SK-N-SH (cell line): Measurements from ENCODE around the gene AKR1D1. TPM values are rescaled to one million over a fixed set of nuclear protein-coding genes. Genes with fewer than 3 reads are reported as not detected.

Experiments
- CTCF ChIA-PET: fragments of 300-600, 350-600 bp; formaldehyde crosslinking; extraction: SDS; loops from one replicate; lab custom pipeline; 2021; lab: Yijun Ruan, JAX
- POLR2A ChIA-PET: fragments of 350-600 bp; sonication (Branson Sonifier 250); formaldehyde crosslinking; extraction: SDS; loops from one replicate; lab custom pipeline; 2020; ENCODE audit warnings: antibody characterized with exemption, inconsistent platforms; lab: Yijun Ruan, JAX
- DNase-seq: peaks from one replicate; pipeline ENCODE4 v3.0.0; 2012
- H2AFZ ChIP-seq: fragments of 200-600 bp; sonication (generic); 2 replicates; pipeline ENCODE4 v1.8.1; 2016; ENCODE audit warnings: antibody characterized with exemption, mild to moderate bottlenecking, low read depth
- H3F3A ChIP-seq: fragments of 200-600 bp; sonication (generic); replicated peaks from 2 replicates; pipeline ENCODE3; 2016; ENCODE audit warnings: antibody characterized with exemption, mild to moderate bottlenecking; ENCODE audit not compliant: insufficient read depth
- H3K27ac ChIP-seq, 2 experiments: fragments of 200-500 bp in 1 of 2; fragments of 200-600 bp in 1 of 2; sonication (Bioruptor generic) in 1 of 2; sonication (generic), shearing (Covaris generic) in 1 of 2; 2 replicates each; pipeline versions ENCODE4 v1.5.1 to v1.6.1; 2014 to 2016; ENCODE audit warnings: low read depth in 2 of 2, inconsistent platforms in 1 of 2, low read length in 1 of 2, mild to moderate bottlenecking in 1 of 2, mixed read lengths in 1 of 2
- H3K27me3 ChIP-seq: fragments of 200-600 bp; sonication (generic), shearing (Covaris generic); 2 replicates; pipeline ENCODE4 v1.6.1; 2016; ENCODE audit warnings: mixed run types; ENCODE audit not compliant: insufficient read depth
- H3K36me3 ChIP-seq, 2 experiments: fragments of 200-500 bp in 1 of 2; fragments of 200-600 bp in 1 of 2; sonication (Bioruptor generic) in 1 of 2; sonication (generic) in 1 of 2; replicated peaks in 1 of 2; 2 replicates each; pipeline versions ENCODE3 to v1.5.1; 2014 to 2016; ENCODE audit warnings: low read length in 1 of 2, mild to moderate bottlenecking in 1 of 2; ENCODE audit not compliant: insufficient read depth in 2 of 2, control insufficient read depth in 1 of 2
- H3K4me1 ChIP-seq, 2 experiments: fragments of 200-500 bp in 1 of 2; fragments of 200-600 bp in 1 of 2; sonication (Bioruptor generic) in 1 of 2; sonication (generic), shearing (Covaris generic) in 1 of 2; 2 replicates each; pipeline versions ENCODE4 v1.5.1 to v1.6.1; 2014 to 2016; ENCODE audit warnings: low read depth in 1 of 2, low read length in 1 of 2, mixed run types in 1 of 2; ENCODE audit not compliant: insufficient read depth in 2 of 2, control insufficient read depth in 1 of 2
- H3K4me2 ChIP-seq: fragments of 200-600 bp; sonication (generic), shearing (Covaris generic); 2 replicates; pipeline ENCODE4 v1.6.1; 2017; ENCODE audit warnings: mixed run types
- H3K4me3 ChIP-seq, 2 experiments: fragments of 200-500 bp in 1 of 2; fragments of 200-600 bp in 1 of 2; sonication (Bioruptor generic) in 1 of 2; sonication (generic), shearing (Covaris generic) in 1 of 2; 2 replicates each; pipeline versions ENCODE4 v1.5.1 to v1.8.1; 2014 to 2016; ENCODE audit warnings: low read depth in 2 of 2, inconsistent platforms in 1 of 2, low read length in 1 of 2, mild to moderate bottlenecking in 1 of 2, mixed read lengths in 1 of 2, moderate library complexity in 1 of 2
- H3K79me2 ChIP-seq: fragments of 200-600 bp; sonication (generic); 2 replicates; pipeline ENCODE4 v1.8.1; 2017; ENCODE audit warnings: mild to moderate bottlenecking; ENCODE audit not compliant: insufficient read depth
- H3K9ac ChIP-seq: fragments of 200-600 bp; sonication (generic); 2 replicates; pipeline ENCODE4 v1.6.1; 2017; ENCODE audit warnings: mixed run types
- H3K9me2 ChIP-seq: fragments of 200-600 bp; sonication (generic); 2 replicates; pipeline ENCODE4 v1.6.1; 2017; ENCODE audit warnings: mixed run types
- H3K9me3 ChIP-seq: fragments of 200-600 bp; sonication (generic); 2 replicates; pipeline ENCODE4 v1.6.1; 2017; ENCODE audit warnings: mixed run types, mild to moderate bottlenecking, moderate library complexity
- H4K20me1 ChIP-seq: fragments of 200-600 bp; sonication (generic); 2 replicates; pipeline ENCODE4 v1.6.1; 2017; ENCODE audit warnings: mild to moderate bottlenecking, mixed run types; ENCODE audit not compliant: insufficient read depth
- ELF1 ChIP-seq: IDR thresholded peaks from 2 replicates; pipeline ENCODE4 v1.4.0; 2012
- EP300 ChIP-seq, 2 experiments: IDR thresholded peaks; 2 replicates each; pipeline versions ENCODE4 v1.4.0 to v1.6.1; 2012; ENCODE audit warnings: borderline replicate concordance in 1 of 2, low read depth in 1 of 2, low read length in 1 of 2
- FOXJ3 ChIP-seq: sonication (generic); formaldehyde crosslinking; IDR thresholded peaks from 2 replicates; pipeline ENCODE4 v1.5.1; 2020; ENCODE audit warnings: mild to moderate bottlenecking, missing genetic modification reagents
- GATA2 ChIP-seq: sonication (generic); formaldehyde crosslinking; IDR thresholded peaks from 2 replicates; pipeline ENCODE4 v1.5.0; 2020; ENCODE audit warnings: mild to moderate bottlenecking, missing genetic modification reagents
- MEF2A ChIP-seq: IDR thresholded peaks from 2 replicates; pipeline ENCODE4 v1.4.0; 2012; ENCODE audit warnings: low read depth, borderline replicate concordance
- NRF1 ChIP-seq: IDR thresholded peaks from 2 replicates; pipeline ENCODE4 v1.6.1; 2012; ENCODE audit warnings: low read depth, mild to moderate bottlenecking, low read length
- RXRA ChIP-seq: IDR thresholded peaks from 2 replicates; pipeline ENCODE4 v1.4.0; 2012; ENCODE audit warnings: low read depth, mild to moderate bottlenecking, borderline replicate concordance
- SMC3 ChIP-seq: IDR thresholded peaks from 2 replicates; pipeline ENCODE4 v1.6.1; 2012; ENCODE audit warnings: low read depth, low read length, improper control_type of control experiment
- YY1 ChIP-seq: IDR thresholded peaks from 2 replicates; pipeline ENCODE4 v1.4.0; 2012; ENCODE audit warnings: low read depth, mild to moderate bottlenecking
- WGBS: methylation state at CpG from one replicate; pipeline ENCODE4 v1.1.6; 2017; ENCODE audit warnings: low lambda C conversion rate; 5-methylcytosine and 5-hydroxymethylcytosine counted together
- polyA plus RNA-seq, 3 experiments: library from polyadenylated mRNA; depleted of rRNA; stranded (reverse); fragments of >200 nt; gene quantifications; 2 replicates each; pipeline ENCODE4 v1.2.3, GENCODE V29; 2012
- TF ChIP-seq, protein P1 (sequence below): fragments of 150-350 bp; IDR thresholded peaks from 2 replicates; pipeline ENCODE4 v1.6.1; 2016; ENCODE audit warnings: mild to moderate bottlenecking, low read depth, low read length
- TF ChIP-seq, protein P2 (sequence below): IDR thresholded peaks from 2 replicates; pipeline ENCODE4 v1.6.1; 2012; ENCODE audit warnings: mild to moderate bottlenecking, low read depth, low read length, moderate library complexity
- TF ChIP-seq, protein P3 (sequence below): IDR thresholded peaks from 2 replicates; pipeline ENCODE4; 2012

The AKR1D1 gene
- polyA plus RNA-seq, 1 of the 3 experiments (the other 2 are of a cell fraction) = not detected

DNA sequence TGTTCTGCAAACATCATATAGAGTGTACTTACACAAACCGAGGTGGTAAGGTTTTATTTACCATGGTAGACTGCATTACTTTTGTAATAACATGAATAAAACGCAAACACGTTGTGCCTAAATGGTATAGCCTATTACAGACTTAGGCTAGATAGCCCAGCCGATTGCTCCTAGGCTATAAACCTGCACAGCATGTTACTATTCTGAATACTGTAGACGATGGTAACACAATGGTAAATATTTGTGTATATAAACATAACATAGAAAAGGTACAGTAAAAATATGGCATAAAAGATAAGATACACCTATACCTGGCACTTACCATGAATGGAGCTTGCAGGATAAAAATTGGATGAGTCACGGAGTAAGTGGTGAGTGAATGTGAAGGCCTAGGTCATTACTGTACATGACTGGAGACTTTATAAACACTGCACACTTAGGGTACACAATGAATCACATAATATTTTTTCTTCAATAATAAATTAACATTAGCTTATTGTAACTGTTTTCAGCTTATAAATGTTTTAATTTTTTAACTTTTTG, 16.3 kb downstream of the AKR1D1 start:
- TF ChIP-seq FOXJ3 (CRISPR knock-in tag) (no peak), SMC3 (no peak), ELF1 (no peak), NRF1 (no peak), GATA2 (CRISPR knock-in tag) (no peak)
- TF ChIP-seq, protein P1, sequence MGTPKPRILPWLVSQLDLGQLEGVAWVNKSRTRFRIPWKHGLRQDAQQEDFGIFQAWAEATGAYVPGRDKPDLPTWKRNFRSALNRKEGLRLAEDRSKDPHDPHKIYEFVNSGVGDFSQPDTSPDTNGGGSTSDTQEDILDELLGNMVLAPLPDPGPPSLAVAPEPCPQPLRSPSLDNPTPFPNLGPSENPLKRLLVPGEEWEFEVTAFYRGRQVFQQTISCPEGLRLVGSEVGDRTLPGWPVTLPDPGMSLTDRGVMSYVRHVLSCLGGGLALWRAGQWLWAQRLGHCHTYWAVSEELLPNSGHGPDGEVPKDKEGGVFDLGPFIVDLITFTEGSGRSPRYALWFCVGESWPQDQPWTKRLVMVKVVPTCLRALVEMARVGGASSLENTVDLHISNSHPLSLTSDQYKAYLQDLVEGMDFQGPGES = no peak
- TF ChIP-seq, protein P2, sequence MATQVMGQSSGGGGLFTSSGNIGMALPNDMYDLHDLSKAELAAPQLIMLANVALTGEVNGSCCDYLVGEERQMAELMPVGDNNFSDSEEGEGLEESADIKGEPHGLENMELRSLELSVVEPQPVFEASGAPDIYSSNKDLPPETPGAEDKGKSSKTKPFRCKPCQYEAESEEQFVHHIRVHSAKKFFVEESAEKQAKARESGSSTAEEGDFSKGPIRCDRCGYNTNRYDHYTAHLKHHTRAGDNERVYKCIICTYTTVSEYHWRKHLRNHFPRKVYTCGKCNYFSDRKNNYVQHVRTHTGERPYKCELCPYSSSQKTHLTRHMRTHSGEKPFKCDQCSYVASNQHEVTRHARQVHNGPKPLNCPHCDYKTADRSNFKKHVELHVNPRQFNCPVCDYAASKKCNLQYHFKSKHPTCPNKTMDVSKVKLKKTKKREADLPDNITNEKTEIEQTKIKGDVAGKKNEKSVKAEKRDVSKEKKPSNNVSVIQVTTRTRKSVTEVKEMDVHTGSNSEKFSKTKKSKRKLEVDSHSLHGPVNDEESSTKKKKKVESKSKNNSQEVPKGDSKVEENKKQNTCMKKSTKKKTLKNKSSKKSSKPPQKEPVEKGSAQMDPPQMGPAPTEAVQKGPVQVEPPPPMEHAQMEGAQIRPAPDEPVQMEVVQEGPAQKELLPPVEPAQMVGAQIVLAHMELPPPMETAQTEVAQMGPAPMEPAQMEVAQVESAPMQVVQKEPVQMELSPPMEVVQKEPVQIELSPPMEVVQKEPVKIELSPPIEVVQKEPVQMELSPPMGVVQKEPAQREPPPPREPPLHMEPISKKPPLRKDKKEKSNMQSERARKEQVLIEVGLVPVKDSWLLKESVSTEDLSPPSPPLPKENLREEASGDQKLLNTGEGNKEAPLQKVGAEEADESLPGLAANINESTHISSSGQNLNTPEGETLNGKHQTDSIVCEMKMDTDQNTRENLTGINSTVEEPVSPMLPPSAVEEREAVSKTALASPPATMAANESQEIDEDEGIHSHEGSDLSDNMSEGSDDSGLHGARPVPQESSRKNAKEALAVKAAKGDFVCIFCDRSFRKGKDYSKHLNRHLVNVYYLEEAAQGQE = no peak
- H3K9me2 ChIP-seq = no peaks in the 10 kb centered on the region
- H3K27ac ChIP-seq = no peak overlapping the region
- POLR2A ChIA-PET = no interaction called here
- H3K4me2 ChIP-seq = no peak overlapping the region
- no peak overlapping the region for H3K4me3 ChIP-seq
- H4K20me1 ChIP-seq = no peaks in the 10 kb centered on the region
- 33% methylated on average over 6 of the region's 6 CpGs for WGBS
- H3K27me3 ChIP-seq = no peaks in the 10 kb centered on the region
- H3K36me3 ChIP-seq = no peaks in the 10 kb centered on the region
- H2AFZ ChIP-seq = no peak overlapping the region
- no peaks in the 10 kb centered on the region for H3K79me2 ChIP-seq
- H3K4me1 ChIP-seq = peaks cover 0 to 2% of the 10 kb centered on the region in 2 experiments; a peak in 1 of 4 replicates
- no peak overlapping the region for H3K9ac ChIP-seq
- DNase-seq = no peak
- no peaks in the 10 kb centered on the region for H3K9me3 ChIP-seq
- CTCF ChIA-PET = interaction anchor here (1.0 to 2.2 kb wide), 3 partner anchors 15 to 646 kb away, joined by 3 to 6 read pairs (median 3); no protein-coding TSS in a partner anchor
- H3F3A ChIP-seq = no peaks in the 10 kb centered on the region

DNA sequence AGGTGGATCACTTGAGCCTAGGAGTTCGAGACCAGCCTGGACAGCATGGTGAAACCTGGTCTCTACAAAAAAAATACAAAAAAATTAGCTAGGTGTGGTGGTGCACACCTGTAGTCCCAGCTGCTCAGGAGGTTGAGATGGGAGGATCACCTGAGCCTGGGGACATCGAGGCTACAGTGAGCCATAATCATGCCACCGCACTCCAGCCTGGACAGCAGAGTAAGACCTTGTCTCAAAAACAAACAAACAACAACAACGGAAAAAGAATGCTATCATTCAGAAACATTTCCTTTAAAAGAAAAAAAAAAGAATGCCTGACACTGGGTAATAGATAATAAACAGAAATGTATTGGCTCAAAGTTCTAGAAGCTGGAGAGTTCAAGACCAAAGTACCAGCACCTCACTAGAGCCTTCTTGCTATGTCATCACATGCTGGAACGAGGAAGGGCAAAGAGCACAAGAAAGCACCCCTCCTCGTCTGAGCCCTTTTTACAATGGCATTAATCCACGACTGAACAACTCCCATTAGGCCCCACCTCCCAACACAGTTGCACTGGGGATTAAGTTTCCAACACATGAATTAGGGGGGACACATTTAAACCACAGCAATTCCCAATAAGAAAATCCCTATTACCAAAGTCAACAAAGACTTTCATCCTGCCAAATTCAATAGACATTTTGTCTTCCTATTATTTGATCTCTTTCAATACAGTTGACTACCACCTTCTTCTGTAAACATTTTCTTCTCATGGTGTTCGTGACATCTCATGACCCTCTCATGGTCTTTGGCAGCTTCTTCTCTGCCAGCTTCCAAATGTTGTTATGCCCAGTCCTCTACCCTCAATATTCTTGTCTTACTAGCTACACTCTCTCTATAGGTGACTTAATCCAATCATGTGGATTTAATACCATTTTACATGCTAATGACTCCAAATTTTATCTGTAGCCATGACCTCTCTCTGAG, 20.0 kb downstream of the AKR1D1 start:
- Histone ChIP-seq H2AFZ (no peak overlapping the region), H3K9me3 (no peaks in the 10 kb centered on the region), H3K27ac (no peak overlapping the region), H3K79me2 (no peaks in the 10 kb centered on the region), H3K27me3 (no peaks in the 10 kb centered on the region), H4K20me1 (no peaks in the 10 kb centered on the region), H3K4me2 (no peak overlapping the region), H3K4me1 (peaks cover 0 to 2% of the 10 kb centered on the region in 2 experiments; a peak in 1 of 4 replicates), H3F3A (no peaks in the 10 kb centered on the region), H3K4me3 (no peak overlapping the region), H3K36me3 (no peaks in the 10 kb centered on the region), H3K9me2 (no peaks in the 10 kb centered on the region), H3K9ac (no peak overlapping the region)
- POLR2A ChIA-PET = interaction anchor here (0.6 kb wide), 1 partner anchor 62 kb away, joined by 3 read pairs; no protein-coding TSS in a partner anchor
- no peak for DNase-seq
- TF ChIP-seq GATA2 (CRISPR knock-in tag) (no peak), YY1 (no peak), MEF2A (no peak), RXRA (no peak), EP300 (IDR thresholded peaks at IDR 0.05; ENCODE audit: borderline replicate concordance in 1 of 2, low read depth in 1 of 2, low read length in 1 of 2) (no peak)
- TF ChIP-seq, protein P3, sequence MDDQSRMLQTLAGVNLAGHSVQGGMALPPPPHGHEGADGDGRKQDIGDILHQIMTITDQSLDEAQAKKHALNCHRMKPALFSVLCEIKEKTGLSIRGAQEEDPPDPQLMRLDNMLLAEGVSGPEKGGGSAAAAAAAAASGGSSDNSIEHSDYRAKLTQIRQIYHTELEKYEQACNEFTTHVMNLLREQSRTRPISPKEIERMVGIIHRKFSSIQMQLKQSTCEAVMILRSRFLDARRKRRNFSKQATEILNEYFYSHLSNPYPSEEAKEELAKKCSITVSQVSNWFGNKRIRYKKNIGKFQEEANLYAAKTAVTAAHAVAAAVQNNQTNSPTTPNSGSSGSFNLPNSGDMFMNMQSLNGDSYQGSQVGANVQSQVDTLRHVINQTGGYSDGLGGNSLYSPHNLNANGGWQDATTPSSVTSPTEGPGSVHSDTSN = no peak
- CTCF ChIA-PET = interaction anchor here (0.7 to 1.9 kb wide), 5 partner anchors 11 to 642 kb away, joined by 3 to 9 read pairs (median 3); partner anchors contain the start of gene AKR1D1
- 23% methylated on average over 8 of the region's 8 CpGs for WGBS
